HG03520 (cell line): ENCODE results near the gene CAP1.
"Not testable (repeated sequence)": the region's sequence is repeated elsewhere in the genome, so short reads cannot be mapped to it uniquely, and the experiment has no call there.

Source experiments
- ATAC-seq: cut with Tn5 transposase; IDR thresholded peaks from one replicate; pipeline ENCODE4 v1.9.1; 2021; ENCODE audit warnings: mild to moderate bottlenecking, moderate library complexity; ENCODE audit not compliant: unreplicated experiment

CAP1 gene

DNA sequence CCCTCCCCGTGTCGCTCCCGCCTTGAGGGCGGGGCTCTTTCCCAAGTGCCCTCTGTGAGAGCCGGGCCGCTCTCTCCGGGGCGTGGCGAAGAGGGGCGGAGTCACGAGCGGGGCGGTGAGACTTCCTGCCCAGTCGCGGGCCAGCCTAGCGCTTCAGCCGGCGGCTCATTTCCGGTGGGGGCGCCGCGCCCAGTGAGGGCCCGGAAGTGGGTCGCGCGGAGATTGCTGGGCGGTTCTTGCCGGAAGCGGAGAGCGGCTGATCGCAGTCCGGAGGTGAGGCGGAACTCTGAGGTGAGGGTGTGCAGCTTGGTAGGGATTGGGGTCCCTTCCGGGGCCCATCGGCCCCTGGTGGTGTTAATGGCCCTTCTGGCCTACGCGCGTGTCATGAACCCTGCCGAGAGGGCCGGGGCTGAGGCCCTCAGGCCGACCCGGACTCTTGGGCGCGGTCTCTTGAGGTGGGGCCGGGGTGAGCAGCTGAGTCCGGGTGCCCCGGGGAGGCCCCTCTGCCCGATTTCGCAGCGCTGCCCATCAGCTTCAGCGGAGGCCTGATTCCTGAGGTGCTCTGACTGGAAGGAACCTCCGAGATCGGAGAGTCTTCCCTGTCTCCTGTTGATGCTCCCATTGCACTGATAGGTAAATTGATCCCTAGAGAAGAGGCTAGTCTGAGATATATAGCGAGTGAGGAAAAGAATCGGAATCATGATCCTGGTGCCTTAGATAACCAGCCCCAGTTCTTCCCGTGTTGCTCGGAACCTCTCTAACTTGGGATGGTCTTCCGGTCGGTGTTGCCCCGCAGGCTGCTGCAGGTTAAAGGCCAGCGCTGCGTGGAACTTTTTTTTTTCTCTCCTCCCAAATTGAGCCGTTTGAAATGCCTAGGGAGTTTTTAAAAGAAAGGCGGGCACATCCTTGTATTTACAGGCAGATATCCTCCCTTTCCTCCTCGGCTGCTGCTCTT, at the start of gene CAP1:
TSS of gene CAP1 (plus strand) at position 219 of the 955 bp plus-strand sequence. CDS start 18,618 bp downstream, outside the sequence.
- peak; percentile 81 for ATAC-seq

- no peak for ATAC-seq
These were observed 48.3 kb upstream of the CAP1 start for GRCh38 chr1:39992234-39992633.

DNA sequence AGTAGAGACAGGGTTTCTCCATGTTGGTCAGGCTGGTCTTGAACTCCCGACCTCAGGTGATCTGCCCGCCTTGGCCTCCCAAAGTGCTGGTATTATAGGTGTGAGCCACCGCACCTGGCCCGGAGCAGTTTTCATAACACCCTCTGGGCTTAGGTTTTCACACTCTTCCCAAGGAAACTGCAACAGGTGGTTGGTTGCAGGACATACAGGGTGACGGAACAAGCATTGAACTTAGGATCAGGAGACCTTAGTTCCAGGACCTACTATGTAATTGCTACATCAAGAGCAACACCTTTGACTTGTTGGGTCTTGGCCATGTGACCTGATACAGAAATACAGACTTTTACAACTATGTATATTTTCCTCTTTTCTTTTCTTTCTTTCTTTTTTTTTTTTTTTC, 47.6 kb upstream of the CAP1 start:
- ATAC-seq, result no peak

- ATAC-seq, result peak; percentile 93
These were observed 44.5 kb upstream of the CAP1 start for GRCh38 chr1:39995973-39996393.

- ATAC-seq, result no peak
These were observed 44.0 kb upstream of the CAP1 start for GRCh38 chr1:39996396-39997004.

GRCh38 chr1:40001456-40001855, 39.1 kb upstream of the CAP1 start:
- no peak for ATAC-seq

DNA sequence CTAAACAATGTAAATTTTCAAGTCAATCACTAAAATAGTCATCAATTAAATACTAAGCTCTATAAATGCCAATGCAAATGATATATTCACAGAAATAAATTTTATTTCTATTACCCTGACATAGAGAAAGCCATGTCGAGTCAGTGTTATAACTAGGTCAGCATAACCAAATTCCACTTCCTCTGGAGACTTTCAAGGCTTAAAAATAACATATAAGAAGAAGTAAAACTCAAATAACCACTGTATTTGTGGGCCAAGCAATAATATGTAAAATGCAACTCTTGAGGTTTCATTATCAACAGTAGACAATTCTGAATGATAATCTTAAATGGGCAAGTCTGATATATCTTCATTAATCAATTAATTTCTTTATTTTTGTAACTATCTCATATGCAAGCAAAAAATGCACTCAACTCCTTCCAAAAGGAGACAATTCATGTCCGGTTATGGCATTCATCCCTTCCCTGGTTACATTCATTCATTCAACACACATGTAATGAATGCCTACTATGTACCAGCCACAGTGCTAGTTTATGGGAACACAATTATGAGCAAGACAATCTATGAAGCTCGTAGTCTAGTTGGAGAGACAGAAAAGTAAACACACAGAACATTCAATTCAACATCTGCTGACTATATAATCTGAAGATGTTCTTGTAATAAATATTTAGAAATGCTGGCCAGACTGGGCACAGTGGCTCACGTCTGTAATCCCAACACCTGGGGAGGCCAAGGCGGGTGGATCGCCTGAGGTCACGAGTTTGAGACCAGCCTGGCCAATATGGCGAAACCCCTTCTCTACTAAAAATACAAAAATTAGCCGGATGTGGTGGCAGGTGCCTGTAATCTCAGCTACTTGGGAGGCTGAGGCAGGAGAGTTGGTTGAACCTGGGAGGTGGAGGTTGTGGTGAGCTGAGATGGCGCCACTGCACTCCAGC, 37.1 kb upstream of the CAP1 start:
- no peak for ATAC-seq

DNA sequence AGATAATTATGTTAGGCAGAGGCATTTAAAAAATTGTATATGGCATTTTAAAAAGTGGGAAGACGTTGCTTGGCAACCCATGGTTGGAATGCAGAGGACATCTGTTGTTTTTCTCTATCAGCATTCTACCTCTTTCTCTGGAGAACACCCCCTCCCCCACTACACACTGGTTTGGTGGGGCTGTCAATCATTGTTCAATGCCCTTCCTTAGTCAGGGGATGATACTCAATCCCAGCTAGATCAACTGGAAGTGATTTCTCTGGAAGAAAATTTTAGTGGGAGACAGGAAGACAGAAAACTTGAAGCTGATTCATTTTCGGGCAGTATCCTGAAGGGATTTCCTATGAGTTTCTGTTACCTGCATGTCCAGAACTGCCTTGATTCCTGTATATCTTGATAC, 35.7 kb upstream of the CAP1 start:
- ATAC-seq, result no peak

DNA sequence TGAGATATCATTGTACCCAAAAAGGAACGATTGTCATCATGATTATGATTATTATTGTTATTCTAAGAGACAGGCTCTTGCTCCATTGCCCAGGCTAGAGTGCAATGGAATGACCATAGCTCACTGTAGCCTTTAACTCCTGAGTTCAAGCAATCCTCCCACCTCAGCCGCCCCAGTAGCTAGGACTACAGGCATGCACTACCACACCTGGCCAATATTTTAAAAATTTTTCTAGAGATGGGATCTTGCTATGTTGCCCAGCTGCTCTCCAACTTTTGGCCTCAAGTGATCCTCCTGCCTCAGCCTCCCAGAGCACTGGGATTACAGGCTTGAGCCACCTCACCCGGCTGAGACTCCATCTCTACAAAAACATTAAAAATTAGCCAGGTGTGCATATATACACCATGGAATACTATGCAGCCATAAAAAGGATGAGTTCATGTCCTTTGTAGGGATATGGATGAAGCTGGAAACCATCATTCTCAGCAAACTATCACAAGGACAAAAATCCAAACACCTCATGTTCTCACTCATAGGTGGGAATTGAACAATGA, 33.0 kb upstream of the CAP1 start:
- not testable (repeated sequence) for ATAC-seq

DNA sequence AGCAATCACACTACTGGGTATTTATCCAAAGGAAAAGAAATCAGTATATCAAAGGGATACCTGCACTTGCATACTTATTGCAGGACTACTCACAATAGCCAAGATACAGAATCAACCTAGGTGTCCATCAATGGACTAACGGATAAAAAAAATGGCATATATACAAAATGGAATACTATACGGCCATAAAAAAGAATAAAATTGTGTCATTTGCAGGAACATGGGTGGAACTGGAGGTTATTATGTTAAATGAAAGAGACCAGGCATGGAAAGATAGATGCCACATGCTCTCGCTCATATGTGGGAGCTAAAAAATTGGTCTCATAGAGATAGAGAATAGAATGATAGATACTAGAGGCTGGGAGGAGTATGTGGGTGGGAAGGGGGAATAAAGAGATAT, 29.3 kb upstream of the CAP1 start:
- ATAC-seq, result no peak

GRCh38 chr1:40014253-40014706, 26.2 kb upstream of the CAP1 start:
- ATAC-seq, result no peak

DNA sequence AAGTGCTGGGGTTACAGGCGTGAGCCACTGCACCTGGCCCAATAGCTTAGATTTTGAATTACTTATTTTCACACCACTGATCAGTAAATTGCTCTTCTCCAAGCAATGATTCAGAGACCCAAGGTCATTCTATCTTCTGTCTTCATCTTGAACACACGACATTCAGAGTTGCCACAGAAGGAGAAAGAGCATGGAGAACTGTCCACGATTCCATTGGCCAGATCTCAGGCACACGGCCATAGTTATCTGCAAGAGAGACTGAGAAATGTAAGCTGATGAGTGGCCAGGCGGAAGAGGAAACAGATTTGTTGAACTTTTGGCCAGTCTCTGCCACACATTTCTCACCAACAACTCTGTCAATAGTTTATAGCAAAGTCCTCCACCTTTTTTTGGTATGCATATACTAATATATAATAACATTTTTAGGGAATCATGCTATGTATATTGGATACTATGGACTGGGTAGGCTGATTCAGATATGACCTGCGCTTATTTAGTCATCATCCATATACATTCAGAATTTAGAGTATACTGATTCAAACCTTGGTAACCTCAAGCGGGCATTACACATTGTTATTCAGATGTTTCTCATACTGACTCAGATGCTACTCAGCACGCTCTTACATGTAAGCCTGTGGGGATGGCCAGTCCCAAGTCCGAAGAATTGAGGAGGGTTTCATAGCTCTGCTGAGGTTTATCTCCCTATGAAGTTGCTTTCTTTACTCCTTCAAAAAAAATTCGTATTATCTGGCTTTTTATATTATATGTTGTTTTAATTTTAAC, 25.5 kb upstream of the CAP1 start:
- ATAC-seq, result no peak

DNA sequence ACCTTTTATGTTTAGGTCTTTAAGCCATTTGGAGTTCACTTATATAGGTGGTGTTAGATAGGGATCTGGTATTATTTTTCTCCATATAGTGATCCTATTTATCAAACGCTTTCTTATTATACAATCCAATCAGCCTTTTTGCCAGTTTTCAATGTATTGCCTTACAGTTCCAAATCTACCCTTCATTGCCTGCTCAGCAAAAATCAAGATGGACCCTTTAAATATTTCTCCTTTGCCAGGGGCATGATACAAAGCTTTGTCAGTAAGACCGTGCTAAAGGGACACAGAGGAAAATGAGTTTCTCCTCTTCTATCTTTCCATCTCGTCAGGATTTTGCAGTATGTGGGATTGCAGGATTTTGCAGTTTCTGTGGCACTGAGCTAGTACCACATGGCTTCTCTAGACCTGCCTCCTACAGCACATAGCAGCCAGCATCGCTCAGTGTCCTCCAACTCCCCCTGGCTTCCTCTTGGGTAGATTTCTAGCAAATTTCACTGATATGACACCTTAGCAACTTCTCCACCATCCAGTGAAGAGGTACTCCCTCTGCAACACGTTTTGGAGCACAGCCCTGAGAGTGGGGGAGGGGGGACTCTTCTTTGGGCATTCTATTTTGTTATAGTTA, 22.5 kb upstream of the CAP1 start:
- ATAC-seq, result no peak

DNA sequence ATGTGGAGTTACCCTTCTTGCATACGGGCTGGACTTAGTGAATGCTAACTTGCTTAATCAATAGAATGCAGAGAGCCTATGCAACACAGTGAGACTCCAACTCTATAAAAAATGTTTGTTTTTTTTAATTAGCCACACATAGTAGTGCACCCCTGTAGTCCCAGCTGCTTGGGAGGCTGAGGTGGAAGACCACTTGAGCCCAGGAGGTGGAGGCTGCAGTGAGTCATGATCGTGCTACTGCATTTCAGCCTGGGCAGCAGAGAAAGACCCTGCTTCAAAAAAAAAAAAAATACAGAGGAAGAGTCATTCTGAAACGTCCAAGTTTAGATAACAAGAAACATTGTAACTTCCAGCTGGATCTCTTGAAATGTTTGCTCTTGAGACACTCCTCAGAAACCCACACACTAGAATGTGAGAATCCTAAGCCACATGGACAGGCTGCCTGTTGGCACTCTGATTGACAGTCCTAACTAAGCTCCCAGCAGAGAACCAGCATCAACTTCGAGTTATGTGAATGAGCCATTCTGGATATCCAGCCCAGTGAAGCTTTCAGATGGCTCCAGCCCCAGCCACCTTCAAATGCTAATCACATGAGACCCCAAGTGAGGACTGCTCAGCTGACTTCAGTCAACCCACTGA, 20.0 kb upstream of the CAP1 start:
- no peak for ATAC-seq

DNA sequence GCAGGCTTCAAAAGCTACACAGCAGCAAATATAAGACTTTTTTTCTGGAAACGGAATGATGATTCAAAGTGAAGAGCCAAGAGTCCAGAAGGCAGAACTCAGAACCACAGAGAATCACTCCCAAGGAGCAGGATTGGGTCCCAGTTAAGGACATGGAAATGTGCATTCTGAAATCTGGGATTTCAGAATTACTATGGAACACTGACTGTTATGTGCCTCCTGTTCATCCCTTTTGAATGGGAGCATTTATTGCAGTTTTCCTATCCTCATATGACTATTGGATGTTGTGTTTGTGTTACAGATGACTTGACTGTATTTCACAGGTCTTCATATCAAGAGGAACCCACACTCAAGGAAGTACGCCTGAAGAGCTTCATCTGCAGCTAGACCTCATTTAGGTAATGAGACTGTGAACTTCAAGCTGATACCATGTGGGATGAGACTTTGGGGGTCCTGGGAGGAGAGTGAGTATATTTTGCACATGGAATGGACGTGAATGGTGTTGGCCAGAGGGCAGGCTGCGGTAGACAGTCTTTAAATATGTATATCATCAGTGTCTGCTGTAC, 17.1 kb upstream of the CAP1 start:
- ATAC-seq, result no peak

- ATAC-seq, result no peak
These were observed 15.9 kb upstream of the CAP1 start for GRCh38 chr1:40024671-40025070.

GRCh38 chr1:40027647-40028046, 12.9 kb upstream of the CAP1 start:
- no peak for ATAC-seq

DNA sequence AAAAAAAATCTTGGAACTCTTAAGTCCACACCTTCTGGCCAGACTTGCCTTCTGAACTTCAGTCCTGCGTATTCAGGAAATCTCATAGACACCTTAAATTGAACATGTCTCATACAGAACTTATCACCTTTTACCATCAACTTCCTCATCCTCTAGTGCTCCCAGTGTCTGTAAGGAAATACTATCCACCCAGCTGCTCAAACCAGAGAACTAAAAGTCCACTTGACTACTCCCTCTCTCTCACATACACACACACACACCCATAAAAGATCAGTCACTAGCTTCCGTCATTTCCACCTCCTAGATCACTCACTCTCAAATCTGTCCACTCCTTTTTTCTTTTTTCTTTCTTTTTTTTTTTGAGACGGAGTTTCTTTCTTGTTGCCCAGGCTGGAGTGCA, 10.9 kb upstream of the CAP1 start:
- ATAC-seq, result no peak
